Hepatocyte (in vitro differentiated cells): Measurements from ENCODE around the gene ATG10. TPM values are rescaled to one million over a fixed set of nuclear protein-coding genes. Genes with fewer than 3 reads are reported as not detected.
A peak's percentile ranks its signal among the peaks of the same experiment; 100 is the strongest.

Experiments used
- DNase-seq: peaks from one replicate; pipeline ENCODE4 v3.0.0-alpha.2; 2016; ENCODE audit warnings: low spot score
- H2AFZ ChIP-seq: fragments of 200-600 bp; sonication (generic); 2 replicates; pipeline ENCODE4 v1.6.0; 2016; ENCODE audit warnings: antibody characterized with exemption, mild to moderate bottlenecking
- H3K27ac ChIP-seq: fragments of 200-600 bp; sonication (generic); 2 replicates; pipeline ENCODE4 v1.5.1; 2016; ENCODE audit warnings: mild to moderate bottlenecking
- H3K27me3 ChIP-seq: fragments of 200-600 bp; sonication (generic); 2 replicates; pipeline ENCODE4 v1.6.1; 2016
- H3K36me3 ChIP-seq: fragments of 200-600 bp; sonication (generic); replicated peaks from 2 replicates; pipeline ENCODE4 v1.5.1; 2016; ENCODE audit warnings: low read depth; ENCODE audit not compliant: insufficient read depth
- H3K4me1 ChIP-seq: fragments of 200-600 bp; sonication (generic); 2 replicates; pipeline ENCODE4 v1.5.1; 2016; ENCODE audit warnings: mild to moderate bottlenecking, moderate library complexity; ENCODE audit not compliant: insufficient read depth
- H3K4me2 ChIP-seq: fragments of 200-600 bp; sonication (generic); 2 replicates; pipeline ENCODE4 v1.6.0; 2016
- H3K4me3 ChIP-seq: fragments of 200-600 bp; sonication (generic); 2 replicates; pipeline ENCODE4 v1.5.1; 2016; ENCODE audit warnings: mild to moderate bottlenecking
- H3K79me2 ChIP-seq: fragments of 200-600 bp; sonication (generic); 2 replicates; pipeline ENCODE4 v1.6.0; 2017; ENCODE audit warnings: mild to moderate bottlenecking
- H3K9me2 ChIP-seq: fragments of 200-600 bp; sonication (generic); replicated peaks from 2 replicates; pipeline ENCODE4 v1.6.0; 2017; ENCODE audit warnings: mild to moderate bottlenecking; ENCODE audit not compliant: insufficient read depth
- H3K9me3 ChIP-seq: fragments of 200-600 bp; sonication (generic); 2 replicates; pipeline ENCODE4 v1.5.1; 2016; ENCODE audit warnings: low read depth, mild to moderate bottlenecking
- H4K20me1 ChIP-seq: fragments of 200-600 bp; sonication (generic); 2 replicates; pipeline ENCODE4 v1.6.0; 2016; ENCODE audit warnings: mild to moderate bottlenecking; ENCODE audit not compliant: insufficient read depth, poor library complexity, severe bottlenecking
- CTCF ChIP-seq: fragments of 200-600 bp; sonication (generic); IDR thresholded peaks from 2 replicates; pipeline ENCODE4 v1.5.1; 2016; ENCODE audit warnings: antibody characterized with exemption, mild to moderate bottlenecking; ENCODE audit not compliant: poor library complexity
- EZH2 ChIP-seq: fragments of 200-600 bp; sonication (generic); IDR thresholded peaks from 2 replicates; pipeline ENCODE4 v1.6.1; 2016; ENCODE audit warnings: antibody characterized with exemption, mild to moderate bottlenecking, borderline replicate concordance
- EZH2phosphoT487 ChIP-seq: fragments of 200-600 bp; sonication (generic); IDR thresholded peaks from one replicate; pipeline ENCODE4 v1.6.1; 2018; ENCODE audit warnings: antibody characterized with exemption, mild to moderate bottlenecking, low read depth, moderate library complexity; ENCODE audit not compliant: unreplicated experiment, severe bottlenecking
- WGBS: methylation state at CpG from one replicate; pipeline ENCODE4 v1.1.6; 2016; ENCODE audit warnings: low lambda C conversion rate; ENCODE audit errors: missing lambda C conversion rate; 5-methylcytosine and 5-hydroxymethylcytosine counted together
- polyA plus RNA-seq: library from polyadenylated mRNA; unstranded; fragments of >200 nt; fragmentation: Nextera tagmentation; extraction: Ambion mirVana; gene quantifications from 2 replicates; pipeline ENCODE4 v1.2.1, GENCODE V29; 2016
- total RNA-seq: library from RNA; depleted of rRNA; stranded (reverse); fragments of >200 nt; gene quantifications from 2 replicates; pipeline ENCODE4 v1.2.3, GENCODE V29; 2014

The ATG10 gene
- total and polyA plus RNA-seq, 2 experiments from 2014 or later: 11.8 to 13.0 TPM

- no peaks in the 10 kb centered on the region for H3K9me2 ChIP-seq
- H3K27me3 ChIP-seq: no peaks in the 10 kb centered on the region
- H3K27ac ChIP-seq: no peak overlapping the region
- no peaks in the 10 kb centered on the region for H3K79me2 ChIP-seq
- H3K4me2 ChIP-seq: no peak overlapping the region
- H3K4me3 ChIP-seq: no peak overlapping the region
- H3K4me1 ChIP-seq: no peaks in the 10 kb centered on the region
- H4K20me1 ChIP-seq: no peaks in the 10 kb centered on the region
- 68% methylated on average over 1 of the region's 1 CpG for WGBS
- no peaks in the 10 kb centered on the region for H3K36me3 ChIP-seq
- no peak overlapping the region for H2AFZ ChIP-seq
- TF ChIP-seq EZH2phosphoT487 (no peak), CTCF (no peak), EZH2 (no peak)
- H3K9me3 ChIP-seq: no peaks in the 10 kb centered on the region
- no peak for DNase-seq
Measured at GRCh38 chr5:82197550-82197949, 225.7 kb downstream of the ATG10 start.

GRCh38 chr5:82204567-82204966, 232.7 kb downstream of the ATG10 start:
- Histone ChIP-seq H3K4me3 (no peak overlapping the region), H3K4me1 (no peaks in the 10 kb centered on the region)
- DNase-seq: no peak

GRCh38 chr5:82205005-82205404, 233.2 kb downstream of the ATG10 start:
- Histone ChIP-seq H3K9me3 (peaks cover 3% of the 10 kb centered on the region), H3K79me2 (no peaks in the 10 kb centered on the region), H3K4me1 (no peaks in the 10 kb centered on the region), H4K20me1 (no peaks in the 10 kb centered on the region), H3K4me2 (peak overlapping the region; percentile 25), H3K27me3 (no peaks in the 10 kb centered on the region), H3K4me3 (no peak overlapping the region), H3K9me2 (no peaks in the 10 kb centered on the region), H3K27ac (no peak overlapping the region), H3K36me3 (no peaks in the 10 kb centered on the region), H2AFZ (no peak overlapping the region)
- no peak for DNase-seq
- TF ChIP-seq EZH2phosphoT487 (no peak), CTCF (no peak), EZH2 (no peak)
- WGBS: 60% methylated on average over 2 of the region's 2 CpGs

More at GRCh38 chr5:82204567-82204966, 232.7 kb downstream of the ATG10 start:
- Histone ChIP-seq H2AFZ (no peak overlapping the region), H3K27me3 (no peaks in the 10 kb centered on the region), H3K9me2 (no peaks in the 10 kb centered on the region), H3K9me3 (peaks cover 3% of the 10 kb centered on the region), H3K4me2 (peak overlapping the region; percentile 25), H4K20me1 (no peaks in the 10 kb centered on the region), H3K27ac (no peak overlapping the region), H3K36me3 (no peaks in the 10 kb centered on the region), H3K79me2 (no peaks in the 10 kb centered on the region)
- TF ChIP-seq EZH2phosphoT487 (no peak), CTCF (no peak), EZH2 (no peak)
- WGBS: 57% methylated on average over 2 of the region's 2 CpGs

GRCh38 chr5:82208371-82208770, 236.5 kb downstream of the ATG10 start:
- TF ChIP-seq EZH2phosphoT487 (no peak), CTCF (no peak), EZH2 (no peak)
- no peak overlapping the region for H3K27ac ChIP-seq
- peaks cover 3% of the 10 kb centered on the region for H3K9me3 ChIP-seq
- no peaks in the 10 kb centered on the region for H4K20me1 ChIP-seq
- H3K9me2 ChIP-seq: no peaks in the 10 kb centered on the region
- no peak overlapping the region for H2AFZ ChIP-seq
- no peak for DNase-seq
- H3K27me3 ChIP-seq: no peaks in the 10 kb centered on the region
- no peak overlapping the region for H3K4me2 ChIP-seq
- 98% methylated on average over 3 of the region's 3 CpGs for WGBS
- H3K79me2 ChIP-seq: no peaks in the 10 kb centered on the region
- H3K36me3 ChIP-seq: no peaks in the 10 kb centered on the region
- no peak overlapping the region for H3K4me3 ChIP-seq
- H3K4me1 ChIP-seq: no peaks in the 10 kb centered on the region
